ENCODE results near the gene CCDC27. TPM values are rescaled to one million over a fixed set of nuclear protein-coding genes. Genes with fewer than 3 reads are reported as not detected.

Gene CCDC27
- total and polyA plus RNA-seq, 2 donors (not counting 1 experiment from before 2014, with no cell fraction given): not detected

GRCh38 chr1:3762873-3763228, 10.6 kb downstream of the CCDC27 start:
- ATAC-seq (ENCODE audit: low read depth) (no peak), DNase-seq (no peak)
- Histone ChIP-seq H4K20me1 (ENCODE audit: control insufficient read depth, insufficient read depth, low read length, poor library complexity, severe bottlenecking) (no peaks in the 10 kb centered on the region), H3K27ac (ENCODE audit: low read length in 2 of 2) (no peak overlapping the region), H3K4me2 (replicated peaks; ENCODE audit: low read depth, low read length, poor library complexity, severe bottlenecking) (no peak overlapping the region), H3K4me3 (ENCODE audit: control extremely low read depth in 1 of 5, extremely low read depth in 1 of 5, insufficient read depth in 1 of 5, low read depth in 2 of 5, low read length in 4 of 5) (no peak overlapping the region), H2AFZ (ENCODE audit: insufficient read depth, low read depth, low read length, poor library complexity, severe bottlenecking) (no peak overlapping the region), H3K36me3 (replicated peaks in 1 of 2; ENCODE audit: control extremely low read depth in 1 of 2, control insufficient read depth in 1 of 2, extremely low read depth in 1 of 2, insufficient read depth in 2 of 2, low read length in 1 of 2) (no peaks in the 10 kb centered on the region), H3K9ac (ENCODE audit: low read length) (no peak overlapping the region), H3K27me3 (replicated peaks in 1 of 4; ENCODE audit: control extremely low read depth in 1 of 4, control insufficient read depth in 3 of 4, insufficient read depth in 4 of 4, low read length in 3 of 4) (peaks cover 0 to 7% (median 0%) of the 10 kb centered on the region in 4 experiments), H3K79me2 (ENCODE audit: control insufficient read depth, insufficient read depth, low read length) (no peaks in the 10 kb centered on the region), H3K4me1 (ENCODE audit: control insufficient read depth in 2 of 2, insufficient read depth in 2 of 2, low read length in 2 of 2) (no peaks in the 10 kb centered on the region), H3K9me3 (ENCODE audit: control extremely low read depth in 1 of 3, control insufficient read depth in 2 of 3, insufficient read depth in 1 of 3, low read length in 2 of 3) (peaks cover 0 to 12% (median 0%) of the 10 kb centered on the region in 3 donors)
- CTCF ChIA-PET: no interaction called here
- 86% methylated on average over 8 of the region's 12 CpGs for WGBS (ENCODE audit: insufficient coverage)
- intact Hi-C loops (cut with micrococcal nuclease): no loop called here
- H3K4me3 Mint-ChIP-seq: no peak overlapping the region
- POLR2A ChIA-PET: no interaction called here
- H3K9me3 Mint-ChIP-seq (ENCODE audit: insufficient read depth): no peaks in the 10 kb centered on the region
- TF ChIP-seq, protein P1, sequence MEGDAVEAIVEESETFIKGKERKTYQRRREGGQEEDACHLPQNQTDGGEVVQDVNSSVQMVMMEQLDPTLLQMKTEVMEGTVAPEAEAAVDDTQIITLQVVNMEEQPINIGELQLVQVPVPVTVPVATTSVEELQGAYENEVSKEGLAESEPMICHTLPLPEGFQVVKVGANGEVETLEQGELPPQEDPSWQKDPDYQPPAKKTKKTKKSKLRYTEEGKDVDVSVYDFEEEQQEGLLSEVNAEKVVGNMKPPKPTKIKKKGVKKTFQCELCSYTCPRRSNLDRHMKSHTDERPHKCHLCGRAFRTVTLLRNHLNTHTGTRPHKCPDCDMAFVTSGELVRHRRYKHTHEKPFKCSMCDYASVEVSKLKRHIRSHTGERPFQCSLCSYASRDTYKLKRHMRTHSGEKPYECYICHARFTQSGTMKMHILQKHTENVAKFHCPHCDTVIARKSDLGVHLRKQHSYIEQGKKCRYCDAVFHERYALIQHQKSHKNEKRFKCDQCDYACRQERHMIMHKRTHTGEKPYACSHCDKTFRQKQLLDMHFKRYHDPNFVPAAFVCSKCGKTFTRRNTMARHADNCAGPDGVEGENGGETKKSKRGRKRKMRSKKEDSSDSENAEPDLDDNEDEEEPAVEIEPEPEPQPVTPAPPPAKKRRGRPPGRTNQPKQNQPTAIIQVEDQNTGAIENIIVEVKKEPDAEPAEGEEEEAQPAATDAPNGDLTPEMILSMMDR (IDR thresholded peaks at IDR 0.05): no peak
- no peak for TF ChIP-seq EZH2 (IDR thresholded peaks at IDR 0.05; ENCODE audit: borderline replicate concordance, insufficient read depth, low read depth, low read length, poor library complexity, severe bottlenecking)
- no peaks in the 10 kb centered on the region for H3K4me1 Mint-ChIP-seq
- H3K27me3 Mint-ChIP-seq: peaks cover 49% of the 10 kb centered on the region
- no peak overlapping the region for H3K27ac Mint-ChIP-seq

GRCh38 chr1:3763351-3764125, 11.3 kb downstream of the CCDC27 start:
- intact Hi-C loops (cut with micrococcal nuclease): no loop called here
- Histone ChIP-seq H3K9me3 (ENCODE audit: control extremely low read depth in 1 of 3, control insufficient read depth in 2 of 3, insufficient read depth in 1 of 3, low read length in 2 of 3) (peaks cover 0 to 12% (median 0%) of the 10 kb centered on the region in 3 donors), H4K20me1 (ENCODE audit: control insufficient read depth, insufficient read depth, low read length, poor library complexity, severe bottlenecking) (no peaks in the 10 kb centered on the region), H3K4me3 (ENCODE audit: control extremely low read depth in 1 of 5, extremely low read depth in 1 of 5, insufficient read depth in 1 of 5, low read depth in 2 of 5, low read length in 4 of 5) (no peak overlapping the region), H3K27me3 (replicated peaks in 1 of 4; ENCODE audit: control extremely low read depth in 1 of 4, control insufficient read depth in 3 of 4, insufficient read depth in 4 of 4, low read length in 3 of 4) (peaks cover 0 to 5% (median 0%) of the 10 kb centered on the region in 4 experiments), H3K9ac (ENCODE audit: low read length) (no peak overlapping the region), H3K79me2 (ENCODE audit: control insufficient read depth, insufficient read depth, low read length) (no peaks in the 10 kb centered on the region), H3K27ac (ENCODE audit: low read length in 2 of 2) (no peak overlapping the region), H2AFZ (ENCODE audit: insufficient read depth, low read depth, low read length, poor library complexity, severe bottlenecking) (no peak overlapping the region), H3K36me3 (replicated peaks in 1 of 2; ENCODE audit: control extremely low read depth in 1 of 2, control insufficient read depth in 1 of 2, extremely low read depth in 1 of 2, insufficient read depth in 2 of 2, low read length in 1 of 2) (no peaks in the 10 kb centered on the region), H3K4me1 (ENCODE audit: control insufficient read depth in 2 of 2, insufficient read depth in 2 of 2, low read length in 2 of 2) (no peaks in the 10 kb centered on the region), H3K4me2 (replicated peaks; ENCODE audit: low read depth, low read length, poor library complexity, severe bottlenecking) (no peak overlapping the region)
- ChIA-PET POLR2A (no interaction called here), CTCF (no interaction called here)
- no peak overlapping the region for H3K27ac Mint-ChIP-seq
- peaks cover 50% of the 10 kb centered on the region for H3K27me3 Mint-ChIP-seq
- DNase-seq (no peak), ATAC-seq (ENCODE audit: low read depth) (no peak)
- no peaks in the 10 kb centered on the region for H3K9me3 Mint-ChIP-seq (ENCODE audit: insufficient read depth)
- H3K4me1 Mint-ChIP-seq: no peaks in the 10 kb centered on the region
- no peak overlapping the region for H3K4me3 Mint-ChIP-seq
- 94% methylated on average over 31 of the region's 31 CpGs for WGBS (ENCODE audit: insufficient coverage)
- TF ChIP-seq, protein P1 (IDR thresholded peaks at IDR 0.05): no peak
- TF ChIP-seq EZH2 (IDR thresholded peaks at IDR 0.05; ENCODE audit: borderline replicate concordance, insufficient read depth, low read depth, low read length, poor library complexity, severe bottlenecking): no peak
